Heart right ventricle (tissue), 16 donors: ENCODE data around the gene EGFR. TPM values are rescaled to one million over a fixed set of nuclear protein-coding genes. Genes with fewer than 3 reads are reported as not detected.
A peak's percentile ranks its signal among the peaks of the same experiment; 100 is the strongest.

Source experiments
- ATAC-seq, 8 donors: fragments of 200-7000 bp; cut with Tn5 transposase; one replicate each; pipeline ENCODE4 v1.9.1; 2020; ENCODE audit warnings: mild to moderate bottlenecking in 8 of 8, moderate library complexity in 8 of 8, moderate number of reproducible peaks in 1 of 8
- DNase-seq, 2 donors: peaks; one replicate each; pipeline ENCODE4 v3.0.0-alpha.2; 2020
- H3K27ac ChIP-seq, 10 donors: fragments of 200-600 bp; sonication (generic) in 2 of 10; one replicate each; pipeline versions ENCODE4 v1.5.0 to v1.8.0; 2020 to 2022; ENCODE audit warnings: mild to moderate bottlenecking in 3 of 10
- H3K27me3 ChIP-seq, 7 donors: fragments of 200-600 bp; one replicate each; pipeline ENCODE4 v1.8.0; 2021 to 2022; ENCODE audit warnings: mild to moderate bottlenecking in 2 of 7
- H3K36me3 ChIP-seq, 9 donors: fragments of 200-600 bp; sonication (generic) in 1 of 9; one replicate each; pipeline versions ENCODE4 v1.5.0 to v1.8.0; 2020 to 2022; ENCODE audit warnings: mild to moderate bottlenecking in 2 of 9
- H3K4me1 ChIP-seq, 9 donors: fragments of 200-600 bp; sonication (generic) in 1 of 9; one replicate each; pipeline versions ENCODE4 v1.5.0 to v1.8.0; 2020 to 2022; ENCODE audit warnings: mild to moderate bottlenecking in 4 of 9
- H3K4me3 ChIP-seq, 10 donors: fragments of 200-600 bp; sonication (generic) in 2 of 10; one replicate each; pipeline versions ENCODE4 v1.5.0 to v1.8.0; 2020 to 2022; ENCODE audit warnings: mild to moderate bottlenecking in 7 of 10, moderate library complexity in 2 of 10
- H3K9me3 ChIP-seq, 11 donors: fragments of 200-600 bp in 10 of 11; sonication (generic) in 2 of 11; one replicate each; pipeline versions ENCODE4 v1.5.0 to v1.8.0; 2013 to 2022; ENCODE audit warnings: mild to moderate bottlenecking in 2 of 11, control low read depth in 1 of 11, moderate library complexity in 1 of 11
- CTCF ChIP-seq, 9 donors: fragments of 200-600 bp; sonication (generic) in 2 of 9; IDR thresholded peaks; one replicate each; pipeline versions ENCODE4 v1.5.0 to v1.8.0; 2021 to 2022; ENCODE audit warnings: antibody characterized with exemption in 9 of 9, mild to moderate bottlenecking in 5 of 9, moderate library complexity in 1 of 9
- WGBS, 2 donors: extraction: QIAGEN DNeasy Blood & Tissue Kit; methylation state at CpG; one replicate each; pipeline ENCODE4 v1.1.7; 2013; ENCODE audit warnings: inconsistent platforms in 1 of 2; 5-methylcytosine and 5-hydroxymethylcytosine counted together
- intact Hi-C, 10 donors: fragments of 100-400 bp; cut with DNase I; formaldehyde crosslinking; loops; one replicate each; pipeline versions ENCODE4 v1.11.1 to v1.14.2; 2022
- polyA plus RNA-seq, 2 donors: library from polyadenylated mRNA; stranded (reverse); fragments of 200-250 nt; gene quantifications; one replicate each; pipeline ENCODE4 v1.2.3, GENCODE V29; 2013
- total RNA-seq, 10 donors: library from RNA; stranded (reverse); fragmentation: NEBNext Ultra II Directional in 3 of 10; extraction: Animal tissue kit (Norgen Biotek cat#: 25700) in 3 of 10; gene quantifications; one replicate each; pipeline versions ENCODE4 v1.2.1 to v1.2.4, GENCODE V29; 2021 to 2023
- donor health status: Arrhythmogenic right ventricular cardiomyopathy.
- donor health status: ischemic (EF 13 %, LVEDD 7.1; RV severe dilation, severe dysfunction).
- donor health status: healthy with polysubstance abuse.
- donor health status: DM: no; HTN: yes; CAD: no.
- donor health status: DM: no; HTN: no; CAD: no.
- donor health status: ischemic (EF 25% LVEDD 6.9; RV normal size, moderate dysfunction).
- donor health status: ischemic (EF 25% LVEDD 5.7; RV mildly dilated, moderate dysfunction).
- donor health status: healthy.
- donor health status: DM: yes; HTN: yes; CAD: no.
- donor health status: Ischemic cardiomyopathy.
- donor health status: ischemic (EF 35%, LVEDD 5.7; RV mildly dilated, moderate dysfunction).
- donor health status: nonischemic (EF 11% LVEDD 7.7; RV severe dilation, severe dysfunction).
- donor health status: DM: yes; HTN: yes; CAD: no.
- donor health status: PGD.
- donor health status: ischemic (EF 29% LVEDD 5.4; RV normal size, mild dysfunction).
- donor health status: nonischemic (EF 23%, LVEDD 6.1; RV moderate dilation, normal function).

Gene EGFR
- total and polyA plus RNA-seq, 12 donors: 1.9 to 13.5 (median 7.6) TPM

DNA sequence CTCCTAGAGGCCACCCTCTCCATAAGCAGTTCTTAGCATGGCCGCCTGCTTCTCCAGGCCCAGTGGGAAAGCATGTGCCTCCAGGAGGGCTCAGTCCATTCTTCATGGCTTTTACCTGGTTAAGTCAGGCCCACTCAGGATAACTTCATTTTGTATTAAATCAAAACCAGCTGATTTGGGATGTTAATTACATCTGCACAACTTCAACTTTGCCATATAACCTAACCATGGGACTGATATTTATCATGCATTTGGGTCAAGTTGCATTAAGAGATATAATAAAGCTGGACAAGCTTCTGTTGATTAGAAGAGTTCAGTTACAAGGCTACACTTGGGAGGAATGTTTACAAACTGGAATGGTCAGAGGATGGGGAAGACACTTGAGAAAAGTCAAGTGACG, 65.5 kb downstream of the EGFR start:
- Histone ChIP-seq H3K9me3 (no peaks in the 10 kb centered on the region), H3K27me3 (no peaks in the 10 kb centered on the region), H3K4me3 (no peak overlapping the region), H3K4me1 (peaks cover 0 to 60% (median 34%) of the 10 kb centered on the region in 9 donors), H3K36me3 (peaks cover 0 to 3% (median 0%) of the 10 kb centered on the region in 9 donors), H3K27ac (no peak overlapping the region)
- DNase-seq: no peak
- 100% methylated on average over 2 of the region's 2 CpGs for WGBS, 2 donors
- no peak for TF ChIP-seq CTCF (IDR thresholded peaks at IDR 0.05)
- ATAC-seq: no peak
- intact Hi-C loops: loop anchor here in 1 of 10 donors (10.0 kb wide), 1 partner anchor 60 kb away; no protein-coding TSS in a partner anchor

- Histone ChIP-seq H3K27ac (peak overlapping the region in 9 of 10 donors; percentile 25 to 71 (median 52)), H3K9me3 (no peaks in the 10 kb centered on the region), H3K4me1 (peaks cover 0 to 58% (median 34%) of the 10 kb centered on the region in 9 donors), H3K36me3 (peaks cover 0 to 3% (median 0%) of the 10 kb centered on the region in 9 donors), H3K27me3 (no peaks in the 10 kb centered on the region), H3K4me3 (peak overlapping the region in 1 of 10 donors; percentile 14)
- no peak for DNase-seq
- peak in 2 of 8 donors; percentile 7 to 18 for ATAC-seq
- 72 to 78% methylated on average over 12 of the region's 12 CpGs for WGBS, 2 donors
- TF ChIP-seq CTCF (IDR thresholded peaks at IDR 0.05): no peak
- intact Hi-C loops: loop anchor here in 1 of 10 donors (10.0 kb wide), 1 partner anchor 61 kb away; no protein-coding TSS in a partner anchor
Observed at GRCh38 chr7:55085511-55086412, 66.9 kb downstream of the EGFR start.

GRCh38 chr7:55086413-55087201, 67.8 kb downstream of the EGFR start:
- no peaks in the 10 kb centered on the region for H3K27me3 ChIP-seq
- peak overlapping the region in 2 of 10 donors; percentile 14 to 28 for H3K4me3 ChIP-seq
- H3K36me3 ChIP-seq: peaks cover 0 to 3% (median 0%) of the 10 kb centered on the region in 9 donors
- peaks cover 0 to 58% (median 29%) of the 10 kb centered on the region in 9 donors for H3K4me1 ChIP-seq
- ATAC-seq (peak; percentile 25 to 60 (median 44)), DNase-seq (no peak)
- intact Hi-C loops: loop anchor here in 1 of 10 donors (10.0 kb wide), 1 partner anchor 62 kb away; no protein-coding TSS in a partner anchor
- H3K9me3 ChIP-seq: no peaks in the 10 kb centered on the region
- H3K27ac ChIP-seq: peak overlapping the region in 9 of 10 donors; percentile 25 to 71 (median 52)
- TF ChIP-seq CTCF (IDR thresholded peaks at IDR 0.05): no peak
- 44 to 55% methylated on average over 18 of the region's 18 CpGs for WGBS, 2 donors

DNA sequence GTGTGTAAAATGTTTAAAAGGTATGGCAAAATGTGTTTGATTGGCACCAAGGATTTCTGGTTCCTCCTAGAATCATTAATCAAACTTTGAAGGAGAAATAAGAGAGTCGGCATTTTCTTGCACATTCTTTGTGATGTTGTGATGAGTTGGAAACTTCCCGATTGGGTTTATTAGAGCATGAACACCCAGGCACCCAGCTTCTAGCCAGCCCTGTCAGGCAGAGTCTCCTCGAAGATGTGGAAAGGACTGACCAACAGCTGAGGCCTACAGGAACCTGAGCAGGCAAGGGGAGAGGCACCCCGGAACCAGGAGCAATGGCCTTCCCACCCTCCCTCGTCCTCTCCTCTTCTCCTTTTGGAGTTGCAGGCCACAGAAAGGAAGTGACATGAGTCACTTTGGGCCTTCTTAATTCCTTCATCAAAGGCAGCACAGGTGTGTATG, 68.7 kb downstream of the EGFR start:
- H3K27ac ChIP-seq: peak overlapping the region in 3 of 10 donors; percentile 30 to 62 (median 58)
- no peaks in the 10 kb centered on the region for H3K9me3 ChIP-seq
- no peaks in the 10 kb centered on the region for H3K27me3 ChIP-seq
- intact Hi-C loops: loop anchor here in 1 of 10 donors (10.0 kb wide), 1 partner anchor 63 kb away; no protein-coding TSS in a partner anchor
- 77 to 80% methylated on average over 5 of the region's 5 CpGs for WGBS, 2 donors
- peaks cover 0 to 3% (median 0%) of the 10 kb centered on the region in 9 donors for H3K36me3 ChIP-seq
- ATAC-seq (no peak), DNase-seq (no peak)
- TF ChIP-seq CTCF (IDR thresholded peaks at IDR 0.05): no peak
- H3K4me1 ChIP-seq: peaks cover 0 to 56% (median 28%) of the 10 kb centered on the region in 9 donors
- H3K4me3 ChIP-seq: no peak overlapping the region
